Stimulated activated CD4-positive, alpha-beta T cell treated with anti-CD3 and anti-CD28 coated beads, TNF-alpha, amount 100 ng/mL, for 24 hours (primary cell): ENCODE results near the gene SAMD3.
"Not testable (repeated sequence)": the region's sequence is repeated elsewhere in the genome, so short reads cannot be mapped to it uniquely, and the experiment has no call there.

Experiments
- DNase-seq, 3 experiments: peaks; one replicate each; pipeline ENCODE4 v3.0.0-alpha.2; 2020; ENCODE audit warnings: low read depth in 3 of 3

Gene SAMD3

DNA sequence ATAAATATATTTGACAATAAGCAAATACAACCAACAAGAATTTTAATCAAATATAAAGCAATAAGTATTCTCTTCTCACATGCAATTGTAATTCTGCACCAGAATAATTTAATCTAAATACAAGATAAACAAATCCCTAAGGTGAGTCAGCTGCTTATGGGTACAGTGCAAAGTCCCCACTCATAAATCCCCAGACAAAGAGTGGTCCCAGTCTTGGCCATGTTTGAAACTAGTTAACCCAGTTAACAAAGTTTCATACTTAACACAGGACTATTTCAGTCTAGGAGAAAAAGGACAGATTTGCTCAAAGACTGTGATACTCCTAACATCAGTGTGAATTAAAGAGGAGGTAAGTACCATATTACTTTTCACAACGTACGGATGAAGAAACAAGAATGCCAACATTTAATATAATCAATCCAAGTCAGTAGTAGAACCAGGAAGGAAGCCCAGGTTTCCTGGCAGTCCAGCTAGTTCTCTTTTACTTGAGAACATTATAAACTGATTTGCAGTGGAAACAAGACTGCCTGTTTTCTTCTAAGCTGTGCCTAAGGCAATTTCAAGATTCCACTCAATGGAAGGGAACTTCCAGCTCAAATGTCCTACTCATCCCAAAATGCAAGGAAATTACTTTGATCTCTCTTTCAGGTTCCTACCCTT lies 10.4 kb downstream of the SAMD3 start:
- no peak for DNase-seq

- DNase-seq: no peak
Observed at GRCh38 chr6:130211691-130212090, 11.1 kb downstream of the SAMD3 start.

DNA sequence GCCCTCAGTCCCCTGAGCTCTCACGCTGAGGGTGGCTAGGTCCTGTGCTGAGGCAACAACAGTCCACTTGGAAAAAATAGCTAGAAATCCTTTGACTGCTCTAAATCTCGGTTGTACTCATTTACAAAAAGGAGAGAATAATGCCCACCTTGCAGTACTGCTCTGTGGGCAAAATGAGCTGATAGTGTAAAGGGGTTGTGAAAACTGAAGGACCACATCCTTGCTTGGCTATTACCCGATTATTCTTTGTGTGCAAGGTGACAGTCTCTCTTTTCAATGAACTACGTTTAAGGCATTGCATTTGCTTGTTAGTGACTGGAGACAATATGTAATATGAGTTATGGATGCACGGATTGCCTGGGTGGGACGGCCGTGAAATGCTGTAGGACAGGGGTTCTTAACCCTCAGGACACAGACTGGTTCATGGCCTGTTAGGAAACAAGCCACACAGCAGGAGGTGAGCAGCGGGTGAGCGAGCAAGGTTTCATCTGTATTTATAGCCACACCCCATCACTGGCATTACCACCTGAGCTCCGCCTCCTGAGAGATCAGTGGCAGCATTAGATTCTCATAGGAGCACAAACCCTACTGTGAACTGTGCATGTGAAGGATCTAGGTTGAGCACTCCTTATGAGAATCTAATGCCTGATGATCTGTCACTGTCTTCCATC lies 14.6 kb downstream of the SAMD3 start:
- no peak for DNase-seq

- DNase-seq: no peak
Observed at GRCh38 chr6:130206479-130206878, 16.3 kb downstream of the SAMD3 start.

- no peak for DNase-seq
Observed at GRCh38 chr6:130204322-130204721, 18.4 kb downstream of the SAMD3 start.

- DNase-seq: no peak
Observed at GRCh38 chr6:130203370-130203769, 19.4 kb downstream of the SAMD3 start.

DNA sequence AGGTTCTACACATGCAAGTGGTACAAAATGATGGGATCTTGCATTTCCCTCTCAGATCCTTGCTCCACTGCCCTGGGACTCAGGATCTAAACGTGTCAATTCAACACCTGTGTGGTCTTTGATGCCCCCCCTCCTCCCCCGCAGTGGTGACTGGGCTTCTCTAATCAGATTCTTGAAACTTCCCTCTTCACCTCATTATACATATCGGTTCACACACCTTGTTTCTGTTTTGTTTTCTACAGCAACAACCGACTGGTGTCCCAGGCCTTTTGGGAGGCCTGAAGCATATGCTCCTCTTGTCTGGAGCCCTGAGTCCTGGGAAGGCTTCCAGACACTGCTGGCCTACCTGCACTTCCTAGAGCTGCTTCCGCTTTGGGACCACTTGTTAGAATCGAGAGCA lies 20.0 kb downstream of the SAMD3 start:
- peak in 1 of 3 experiments; percentile 22 for DNase-seq

- DNase-seq: no peak
Observed at GRCh38 chr6:130200020-130200419, 22.7 kb downstream of the SAMD3 start.

GRCh38 chr6:130198483-130199035 lies 24.2 kb downstream of the SAMD3 start:
- no peak for DNase-seq

- not testable (repeated sequence) for DNase-seq
Observed at GRCh38 chr6:130197816-130198482, 24.8 kb downstream of the SAMD3 start.

- not testable (repeated sequence) for DNase-seq
Observed at GRCh38 chr6:130194434-130194833, 28.3 kb downstream of the SAMD3 start.

DNA sequence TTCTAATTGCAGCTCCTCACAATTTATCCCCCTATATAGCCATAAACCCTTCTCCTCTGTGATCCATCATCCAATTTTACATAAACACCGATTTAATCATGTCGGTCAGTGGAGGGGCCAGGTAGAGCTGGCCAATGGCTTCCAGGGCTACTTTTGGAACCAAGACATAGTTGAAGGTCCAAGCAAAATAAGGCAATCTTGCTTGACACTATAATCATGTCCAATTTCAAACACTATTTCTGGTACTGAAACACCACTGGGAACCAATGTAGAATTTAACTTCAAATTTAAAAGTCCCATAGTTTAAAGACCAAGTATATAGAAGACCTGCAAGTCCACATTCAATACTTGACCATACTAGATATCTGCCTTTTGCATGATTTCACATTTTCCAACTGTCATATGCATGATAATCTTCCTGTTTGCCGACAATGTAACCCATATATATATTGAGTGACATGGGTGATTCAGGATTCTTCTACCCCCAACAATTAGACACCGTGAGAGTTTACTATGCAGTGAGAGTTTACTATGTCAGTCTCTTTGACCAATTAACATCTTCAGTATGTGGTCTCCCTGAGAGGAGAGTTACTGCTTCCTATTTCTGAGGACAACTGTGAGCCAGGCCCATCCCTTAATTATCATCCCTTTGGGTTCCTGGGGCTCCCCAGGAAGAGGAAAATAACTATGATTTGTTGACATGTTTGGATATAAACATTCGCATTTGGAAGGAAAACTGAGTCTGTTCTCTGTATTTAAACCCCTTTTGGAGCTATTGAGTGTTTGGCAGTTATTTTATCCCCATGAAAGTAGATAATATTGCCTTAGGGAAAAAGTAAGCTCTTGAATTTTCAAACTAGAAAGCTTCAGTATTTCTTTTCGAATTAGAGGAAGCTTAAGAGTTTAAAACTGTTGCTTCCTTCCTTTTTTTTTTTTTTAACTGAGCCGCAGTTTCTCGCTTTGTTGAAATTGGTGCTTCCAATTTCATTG lies 31.8 kb downstream of the SAMD3 start:
- DNase-seq: no peak

DNA sequence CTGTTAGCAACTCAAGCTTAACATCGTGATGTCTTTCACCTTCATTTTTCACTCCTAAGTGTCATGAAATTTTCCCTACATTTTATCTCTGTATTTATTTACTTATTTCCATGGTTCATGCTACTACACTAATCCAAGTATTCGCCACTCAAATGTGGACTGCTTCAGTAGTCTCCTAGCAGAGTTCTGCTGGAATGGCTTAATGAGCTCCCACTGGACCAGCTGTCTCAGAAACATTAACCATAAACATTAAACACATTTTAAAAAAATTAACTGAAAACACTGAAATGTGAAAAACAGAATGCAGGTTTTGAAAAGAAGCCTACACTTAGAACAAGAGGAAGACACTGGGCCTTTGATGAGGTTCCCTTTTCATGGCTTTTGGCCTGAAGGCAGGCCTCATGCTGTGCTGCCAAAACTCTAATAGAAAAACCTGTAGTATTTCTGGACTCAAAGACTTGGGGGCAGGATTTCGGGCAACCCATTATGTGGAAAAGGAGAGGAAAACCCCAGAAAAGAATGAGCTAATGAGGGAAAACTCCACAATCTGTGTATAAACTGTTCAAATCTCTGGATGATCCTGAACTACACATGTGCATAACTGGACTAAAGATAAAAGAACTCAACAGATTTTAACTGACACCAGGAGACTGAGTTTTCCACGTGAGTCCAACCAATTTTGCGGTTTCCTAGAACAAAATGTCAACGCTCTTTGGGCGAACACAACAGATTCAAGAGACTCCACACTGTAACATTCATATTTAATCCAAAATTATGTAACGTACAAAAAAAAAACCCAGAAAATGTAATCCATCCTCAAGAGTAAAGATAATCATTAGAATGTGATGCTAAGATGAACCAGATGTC lies 33.0 kb downstream of the SAMD3 start:
- DNase-seq: no peak

DNA sequence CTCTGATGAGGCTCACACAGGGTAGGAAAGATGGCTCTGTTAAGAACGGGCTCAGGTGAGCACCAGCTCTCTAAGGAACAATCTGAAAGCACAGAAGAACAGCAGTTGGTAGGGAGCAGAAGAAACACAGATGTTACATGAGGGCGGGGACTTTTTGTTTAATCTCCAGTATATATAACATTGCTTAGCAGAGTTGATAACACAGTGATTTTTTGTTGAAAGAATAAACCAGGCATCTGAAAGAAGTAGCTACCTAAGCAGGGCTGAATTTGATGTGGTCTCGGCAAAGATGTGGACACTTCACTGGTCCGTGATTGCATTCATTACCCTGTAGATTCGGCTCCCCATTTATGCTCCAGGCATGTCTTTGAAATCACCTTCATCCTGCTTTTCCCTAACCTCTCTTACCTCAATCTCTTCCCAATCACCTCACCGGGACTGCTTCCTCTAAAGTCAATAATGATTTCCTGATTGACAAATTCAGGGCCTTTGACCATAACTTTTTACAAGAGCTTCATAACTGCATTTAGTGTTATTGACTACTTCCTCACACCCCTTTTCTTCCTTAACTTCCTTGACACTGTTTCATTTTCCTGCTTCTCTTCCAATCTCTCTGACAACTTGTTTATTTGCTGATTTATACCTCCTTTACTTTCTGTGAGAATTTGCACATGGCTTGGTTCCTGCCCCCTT lies 34.4 kb downstream of the SAMD3 start:
- DNase-seq: no peak

GRCh38 chr6:130187335-130188206 lies 35.2 kb downstream of the SAMD3 start:
- no peak for DNase-seq

DNA sequence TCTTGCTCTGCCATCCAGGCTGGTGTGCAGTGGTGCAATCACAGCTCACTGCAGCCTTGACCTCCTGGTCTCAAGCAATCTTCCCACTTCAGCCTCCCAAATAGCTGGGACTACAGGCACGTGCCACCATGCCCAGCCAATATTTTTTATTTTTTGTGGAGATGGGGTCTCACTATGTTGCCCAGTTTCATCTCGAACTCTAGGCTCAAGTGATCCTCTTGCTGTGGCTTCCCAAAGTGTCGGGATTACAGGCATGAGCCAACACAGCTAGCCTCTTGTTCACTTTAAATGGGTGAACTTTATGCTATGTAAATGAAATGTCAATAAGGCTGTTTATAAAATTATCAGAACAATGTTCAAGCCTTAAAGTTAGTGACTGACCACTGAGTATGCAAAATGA lies 37.1 kb downstream of the SAMD3 start:
- no peak for DNase-seq

- peak in 1 of 3 experiments; percentile 5 for DNase-seq
Observed at GRCh38 chr6:130183271-130184222, 39.2 kb downstream of the SAMD3 start.

DNA sequence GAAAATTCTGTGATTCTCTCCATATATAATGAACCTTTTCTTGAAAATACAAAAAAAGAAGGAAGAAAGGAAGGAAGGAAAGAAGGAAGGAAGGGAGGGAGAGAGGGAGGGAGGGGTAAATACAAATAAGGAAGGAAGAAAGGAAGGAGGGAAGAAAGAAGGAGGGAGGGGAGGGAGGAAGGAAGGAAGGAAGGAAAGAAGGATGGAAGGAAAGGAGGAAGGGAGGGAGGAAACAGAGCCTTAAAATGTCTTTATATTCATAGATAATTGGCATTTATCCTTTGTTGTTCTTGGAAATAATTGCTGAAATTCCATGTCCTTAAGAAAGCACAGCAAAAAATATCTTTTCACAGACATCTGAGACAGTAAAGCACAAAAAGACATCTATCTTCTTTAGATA lies 40.3 kb downstream of the SAMD3 start:
- no peak for DNase-seq
